Ishikawa (cell line): ENCODE measurements around the gene RPL22.

ENCODE experiments used
- CREB1 ChIP-seq: IDR thresholded peaks from 2 replicates; pipeline ENCODE4 v1.6.1; 2012; ENCODE audit warnings: low read depth
- EGR1 ChIP-seq: IDR thresholded peaks from 2 replicates; pipeline ENCODE4 v1.6.1; 2012
- NFIC ChIP-seq: IDR thresholded peaks from 2 replicates; pipeline ENCODE4 v1.6.1; 2012
- RAD21 ChIP-seq: IDR thresholded peaks from 2 replicates; pipeline ENCODE4 v1.6.1; 2012; ENCODE audit warnings: low read depth
- REST ChIP-seq: IDR thresholded peaks from 2 replicates; pipeline ENCODE4 v1.6.1; 2012; ENCODE audit warnings: low read depth, mild to moderate bottlenecking
- TEAD4 ChIP-seq: IDR thresholded peaks from 2 replicates; pipeline ENCODE4 v1.6.1; 2012
- ZBTB7A ChIP-seq: IDR thresholded peaks from 2 replicates; pipeline ENCODE4 v1.6.1; 2012; ENCODE audit warnings: low read depth

GRCh38 chr1:6207075-6207885 is 7.9 kb upstream of the RPL22 start:
- TF ChIP-seq CREB1 (no peak), RAD21 (no peak), EGR1 (no peak), REST (no peak), TEAD4 (no peak), NFIC (no peak), ZBTB7A (no peak)
